NCI-H1417 (cell line): ENCODE data around the gene TENM3.
"Not testable (repeated sequence)": the region's sequence is repeated elsewhere in the genome, so short reads cannot be mapped to it uniquely, and the experiment has no call there.

Experiments used
- DNase-seq, 3 experiments: peaks; one replicate each; lab custom pipeline; 2025; lab: John Stamatoyannopoulos, UW

Gene TENM3

DNA sequence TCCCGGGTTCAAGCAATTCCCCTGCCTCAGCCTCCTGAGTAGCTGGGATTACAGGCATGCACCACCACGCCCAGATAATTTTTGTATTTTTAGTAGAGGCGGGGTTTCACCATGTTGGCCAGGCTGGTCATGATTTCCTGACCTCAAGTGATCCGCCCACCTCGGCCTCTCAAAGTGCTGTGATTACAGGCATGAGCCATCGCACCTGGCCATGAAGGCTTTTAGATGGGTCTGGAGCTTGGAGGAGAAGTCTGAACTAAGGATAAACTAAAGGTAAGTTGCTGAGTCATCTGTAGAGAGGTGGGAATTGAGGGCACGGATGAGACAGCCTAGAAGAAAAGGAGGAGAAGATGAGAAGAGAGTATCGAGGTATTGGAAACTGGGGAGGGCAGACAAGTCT, at the start of gene TENM3:
TENM3 (plus strand) TSS at position 199 of the 400 bp plus-strand sequence. CDS start 80,619 bp downstream, outside the sequence.
- DNase-seq = not testable (repeated sequence)

- no peak for DNase-seq
Measured at GRCh38 chr4:182194091-182194824, 48.9 kb upstream of the TENM3 start.

- no peak for DNase-seq
Measured at GRCh38 chr4:182197611-182198010, 45.6 kb upstream of the TENM3 start.

GRCh38 chr4:182201871-182202270, 41.3 kb upstream of the TENM3 start:
- DNase-seq = no peak

DNA sequence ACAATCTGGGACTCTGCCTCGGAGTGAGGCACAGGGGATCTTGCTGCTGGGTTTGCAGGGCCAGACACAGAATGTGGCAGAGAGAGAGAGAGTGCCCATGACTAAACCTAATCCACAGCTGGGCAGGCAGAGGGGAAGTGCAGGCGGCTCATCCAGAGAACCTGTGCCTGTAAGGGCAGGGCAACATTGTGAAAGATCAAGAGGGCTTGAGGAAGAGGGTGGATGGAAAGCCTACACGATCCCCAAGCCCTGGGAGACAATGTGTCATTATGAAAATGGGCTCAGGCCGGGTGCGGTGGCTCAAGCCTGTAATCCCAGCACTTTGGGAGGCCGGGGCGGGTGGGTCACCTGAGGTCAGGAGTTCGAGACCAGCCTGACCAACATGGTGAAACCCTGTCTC, 40.6 kb upstream of the TENM3 start:
- DNase-seq = no peak

DNA sequence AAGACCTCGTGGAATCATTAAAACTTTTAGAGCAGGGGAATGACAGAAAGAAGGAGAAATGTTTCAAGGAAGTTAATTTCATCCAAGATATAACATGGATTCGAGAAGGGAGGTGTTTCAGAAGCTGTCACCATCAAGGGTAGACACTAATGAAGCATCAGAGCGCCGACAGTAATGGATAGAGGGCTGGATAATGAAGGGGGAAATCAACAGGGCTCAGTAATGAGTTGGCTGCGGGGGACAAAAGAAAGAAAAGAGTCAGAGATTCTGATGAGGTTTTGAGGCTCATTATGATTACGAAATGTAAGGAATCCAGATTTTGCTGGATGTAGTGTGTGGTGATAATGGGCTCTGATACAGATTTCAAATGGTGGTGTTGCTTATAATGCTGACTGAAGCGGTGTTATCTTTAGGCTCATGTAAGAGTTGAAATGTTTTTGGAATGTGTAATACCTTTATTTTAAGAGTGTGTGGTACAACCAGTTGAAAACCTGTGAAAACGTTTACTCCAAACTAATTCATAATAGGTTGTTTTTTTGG, 39.3 kb upstream of the TENM3 start:
- DNase-seq = no peak

GRCh38 chr4:182205306-182205705, 37.9 kb upstream of the TENM3 start:
- DNase-seq = no peak

GRCh38 chr4:182206266-182206665, 36.9 kb upstream of the TENM3 start:
- peak; percentile 54 to 88 (median 61) for DNase-seq

DNA sequence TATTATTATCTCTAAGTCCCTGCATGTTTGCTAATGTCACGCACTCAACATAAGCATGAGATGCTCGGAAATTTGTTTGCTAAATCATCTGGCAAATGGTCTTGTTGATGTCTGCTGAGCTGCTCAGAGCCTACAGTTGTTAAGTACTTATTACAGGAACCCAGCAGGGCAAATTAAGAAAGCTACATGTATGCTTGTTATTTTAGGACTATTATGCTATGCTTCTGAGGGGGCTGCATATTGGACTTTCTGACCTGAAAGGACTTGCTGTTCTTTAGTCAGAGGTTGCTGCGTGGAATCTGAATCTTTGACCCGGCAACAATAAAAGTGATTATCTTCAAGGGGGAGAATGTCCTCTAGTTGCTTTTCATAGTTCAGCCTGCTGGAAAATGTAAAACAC, 36.3 kb upstream of the TENM3 start:
- DNase-seq = peak in 2 of 3 experiments; percentile 63 to 90

DNA sequence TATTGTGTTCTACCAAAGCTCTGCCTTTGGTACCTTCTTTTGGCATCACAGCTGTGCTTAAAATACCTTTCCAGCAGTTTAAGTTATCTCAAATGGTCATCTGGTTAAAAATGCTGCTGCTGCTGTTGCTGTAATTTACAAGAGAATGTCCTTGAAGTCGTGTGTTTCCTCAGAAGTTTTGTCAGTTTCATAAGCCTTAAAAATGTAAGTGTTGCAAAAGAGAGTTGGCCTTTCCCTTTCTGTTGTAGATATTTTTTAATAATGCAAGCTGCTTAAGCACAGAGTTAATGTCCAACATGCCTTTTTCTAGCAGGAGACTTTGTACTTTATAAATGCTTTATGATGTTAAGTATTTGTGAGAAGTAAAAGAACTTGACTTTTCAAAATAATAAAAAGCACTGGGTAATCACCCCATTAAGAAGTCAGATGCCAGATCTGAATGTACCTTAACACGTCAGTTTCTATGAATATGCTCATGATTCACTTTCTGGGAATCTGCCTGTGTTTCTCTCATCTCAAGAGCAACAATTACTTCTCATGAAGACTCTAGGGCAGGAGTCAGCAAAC, 35.3 kb upstream of the TENM3 start:
- peak in 1 of 3 experiments; percentile 43 for DNase-seq

GRCh38 chr4:182208526-182209050, 34.6 kb upstream of the TENM3 start:
- no peak for DNase-seq

- peak; percentile 71 to 92 (median 77) for DNase-seq
Measured at GRCh38 chr4:182212211-182212761, 30.9 kb upstream of the TENM3 start.

GRCh38 chr4:182213004-182213403, 30.2 kb upstream of the TENM3 start:
- peak in 1 of 3 experiments; percentile 56 for DNase-seq

DNA sequence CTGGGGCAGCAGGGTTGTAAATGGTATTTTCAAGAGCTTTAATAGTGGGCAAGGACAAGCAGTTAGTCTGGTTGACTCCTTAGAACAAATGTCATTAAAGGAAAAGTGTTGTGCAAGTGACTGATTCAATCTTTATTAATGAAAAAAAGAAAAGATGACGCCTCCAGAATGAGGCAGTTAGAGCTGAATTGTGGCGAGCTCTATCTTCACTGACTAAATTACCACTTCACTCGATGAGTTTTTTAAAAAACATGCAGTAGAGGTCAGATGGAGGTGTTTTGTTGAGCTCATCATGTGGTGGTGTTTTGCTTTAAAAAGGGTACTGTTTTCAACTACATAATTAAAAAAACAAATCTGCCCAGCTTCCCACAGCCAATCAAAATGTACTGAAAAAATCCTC, 28.1 kb upstream of the TENM3 start:
- DNase-seq = no peak

- no peak for DNase-seq
Measured at GRCh38 chr4:182216005-182216404, 27.2 kb upstream of the TENM3 start.

DNA sequence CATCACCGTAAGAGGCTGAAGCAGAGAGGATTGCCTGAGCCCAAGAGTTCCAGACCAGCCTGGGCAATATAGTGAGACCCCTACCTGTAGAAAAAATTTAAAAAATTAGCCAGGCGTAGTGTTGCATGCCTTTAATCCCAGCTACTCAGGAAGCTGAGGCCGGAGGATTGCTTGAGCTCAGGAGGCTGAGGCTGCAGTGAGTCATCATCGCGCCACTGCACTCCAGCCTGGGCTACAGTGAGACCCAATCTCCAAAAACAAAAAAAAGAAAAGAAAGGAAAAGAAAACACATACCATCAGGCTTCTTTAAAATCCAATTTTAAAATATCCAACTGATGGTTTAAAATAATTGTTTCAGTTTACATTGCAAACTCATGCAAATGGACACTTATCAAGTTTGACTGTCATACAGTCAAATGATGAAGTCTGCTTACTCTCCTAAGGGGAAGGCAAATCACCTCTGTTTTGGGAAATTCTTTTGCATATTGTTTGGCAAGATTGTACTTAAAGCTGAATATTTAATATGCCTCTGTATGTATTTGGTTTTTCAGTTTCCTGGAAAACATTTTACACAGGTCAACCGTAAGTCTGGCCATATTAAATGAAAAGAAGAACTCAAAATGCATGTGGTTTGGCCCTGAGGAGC, 23.7 kb upstream of the TENM3 start:
- no peak for DNase-seq

DNA sequence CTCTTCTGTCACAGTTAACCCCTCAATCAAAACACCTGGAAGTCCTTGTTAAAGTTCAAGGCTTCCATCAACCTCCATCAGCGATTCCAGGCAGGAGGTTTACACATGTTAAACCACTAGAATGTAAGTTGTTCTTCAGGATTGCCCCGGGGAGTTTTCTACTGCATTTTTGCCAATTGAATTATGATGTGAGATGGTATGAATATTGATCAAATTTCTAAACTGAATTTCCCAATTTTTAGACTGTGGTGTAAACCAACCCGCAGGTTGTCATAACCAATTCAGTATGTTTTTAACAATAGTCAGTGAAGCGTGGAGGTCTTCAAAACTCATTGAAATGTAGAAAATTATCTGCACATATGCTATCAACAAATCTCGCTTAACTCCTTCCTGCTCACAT, 21.2 kb upstream of the TENM3 start:
- DNase-seq = no peak

GRCh38 chr4:182222766-182223165, 20.4 kb upstream of the TENM3 start:
- peak in 1 of 3 experiments; percentile 19 for DNase-seq

- no peak for DNase-seq
Measured at GRCh38 chr4:182223708-182224107, 19.5 kb upstream of the TENM3 start.

- DNase-seq = no peak
Measured at GRCh38 chr4:182224192-182224850, 18.9 kb upstream of the TENM3 start.

GRCh38 chr4:182225257-182225852, 17.8 kb upstream of the TENM3 start:
- peak in 1 of 3 experiments; percentile 45 for DNase-seq
